Kidney (tissue), 14 donors: Measurements from ENCODE around the gene TLL2. TPM values are rescaled to one million over a fixed set of nuclear protein-coding genes. Genes with fewer than 3 reads are reported as not detected.

Experiments
- DNase-seq, 5 donors: peaks; one replicate each; pipeline ENCODE4 v3.0.0-alpha.2; 2013 to 2020
- FAIRE-seq: peaks from 2 replicates; lab custom pipeline; 2012; peaks lifted over from hg19 to GRCh38; lab: Jason Lieb, UNC
- H3K27ac ChIP-seq, 2 donors: one replicate each; pipeline ENCODE4 v1.7.0; 2013; ENCODE audit warnings: low read depth in 2 of 2, low read length in 2 of 2, inconsistent platforms in 1 of 2
- H3K27me3 ChIP-seq: one replicate; pipeline ENCODE4 v1.7.1; 2013; ENCODE audit warnings: low read length, inconsistent platforms; ENCODE audit not compliant: control insufficient read depth, insufficient read depth
- H3K36me3 ChIP-seq, 3 donors: one replicate each; pipeline versions ENCODE4 v1.7.0 to v1.7.1; 2013; ENCODE audit warnings: low read length in 3 of 3, control low read depth in 1 of 3, inconsistent platforms in 1 of 3; ENCODE audit not compliant: insufficient read depth in 3 of 3, control insufficient read depth in 2 of 3
- H3K4me1 ChIP-seq, 3 donors: one replicate each; pipeline versions ENCODE4 v1.7.0 to v1.7.1; 2013; ENCODE audit warnings: low read length in 3 of 3, inconsistent platforms in 1 of 3, low read depth in 1 of 3; ENCODE audit not compliant: control insufficient read depth in 2 of 3, insufficient read depth in 2 of 3
- H3K4me3 ChIP-seq, 3 donors: one replicate each; pipeline versions ENCODE4 v1.7.0 to v1.8.1; 2013; ENCODE audit warnings: low read length in 3 of 3, control low read depth in 1 of 3, inconsistent platforms in 1 of 3
- H3K9ac ChIP-seq, 3 donors: one replicate each; pipeline versions ENCODE4 v1.7.0 to v1.7.1; 2013; ENCODE audit warnings: low read length in 3 of 3, control low read depth in 1 of 3, inconsistent platforms in 1 of 3
- H3K9me3 ChIP-seq, 3 donors: one replicate each; pipeline versions ENCODE4 v1.7.0 to v1.7.1; 2013; ENCODE audit warnings: low read length in 3 of 3, control low read depth in 1 of 3, inconsistent platforms in 1 of 3; ENCODE audit not compliant: control insufficient read depth in 2 of 3, insufficient read depth in 1 of 3
- CTCF ChIP-seq: IDR thresholded peaks from 3 replicates; pipeline ENCODE4 v1.5.1; 2012; ENCODE audit warnings: mild to moderate bottlenecking, moderate library complexity, borderline replicate concordance; ENCODE audit not compliant: insufficient read depth; ENCODE audit errors: extremely low read depth
- intact Hi-C: fragments of 100-400 bp; cut with DNase I; formaldehyde crosslinking; loops from one replicate; pipeline ENCODE4 v1.11.1; 2022
- polyA plus RNA-seq: library from polyadenylated mRNA; stranded (reverse); fragments of 350-450 nt; fragmentation: Illumina TruSeq; extraction: RNeasy Lipid Tissue Mini Kit (QIAGEN cat#74804); gene quantifications from one replicate; pipeline ENCODE4 v1.2.3, GENCODE V29; 2014; ENCODE audit warnings: low read depth, low replicate concordance; ENCODE audit not compliant: insufficient read depth
- total RNA-seq: library from RNA; stranded (reverse); fragmentation: NEBNext Ultra II Directional; extraction: Animal tissue kit (Norgen Biotek cat#: 25700); gene quantifications from one replicate; pipeline ENCODE4 v1.2.1, GENCODE V29; 2021
- donor health status: control.
- donor health status: control.
- donor health status: control.
- donor health status: control.
- donor health status: control.
- donor health status: DM: yes; HTN: yes; CAD: no.
- donor health status: Normal renal cell carcinoma (clear cell type).

Gene TLL2
- total and polyA plus RNA-seq, 2 donors from 2014 or later: 0.39 to 0.98 TPM

GRCh38 chr10:96408201-96408600, 105.5 kb downstream of the TLL2 start:
- H3K27ac ChIP-seq: no peak overlapping the region
- H3K9me3 ChIP-seq: no peaks in the 10 kb centered on the region
- H3K27me3 ChIP-seq: no peaks in the 10 kb centered on the region
- TF ChIP-seq CTCF: no peak
- no peak overlapping the region for H3K4me3 ChIP-seq
- H3K9ac ChIP-seq: no peak overlapping the region
- DNase-seq (no peak), FAIRE-seq (no peak)
- H3K4me1 ChIP-seq: no peaks in the 10 kb centered on the region
- H3K36me3 ChIP-seq: no peaks in the 10 kb centered on the region
- intact Hi-C loops: no loop called here

GRCh38 chr10:96407560-96408069, 106.1 kb downstream of the TLL2 start:
- H3K4me1 ChIP-seq: no peaks in the 10 kb centered on the region
- DNase-seq: no peak

GRCh38 chr10:96406091-96406490, 107.6 kb downstream of the TLL2 start:
- no peaks in the 10 kb centered on the region for H3K27me3 ChIP-seq
- intact Hi-C loops: no loop called here

More at GRCh38 chr10:96407560-96408069, 106.1 kb downstream of the TLL2 start:
- intact Hi-C loops: no loop called here
- TF ChIP-seq CTCF: no peak
- no peak overlapping the region for H3K4me3 ChIP-seq
- H3K9me3 ChIP-seq: no peaks in the 10 kb centered on the region
- H3K27ac ChIP-seq: no peak overlapping the region
- no peak for FAIRE-seq
- no peak overlapping the region for H3K9ac ChIP-seq
- H3K27me3 ChIP-seq: no peaks in the 10 kb centered on the region
- no peaks in the 10 kb centered on the region for H3K36me3 ChIP-seq

More at GRCh38 chr10:96406091-96406490, 107.6 kb downstream of the TLL2 start:
- TF ChIP-seq CTCF: no peak
- Histone ChIP-seq H3K9me3 (no peaks in the 10 kb centered on the region), H3K4me3 (no peak overlapping the region), H3K27ac (no peak overlapping the region), H3K4me1 (no peaks in the 10 kb centered on the region), H3K9ac (no peak overlapping the region), H3K36me3 (no peaks in the 10 kb centered on the region)
- DNase-seq (no peak), FAIRE-seq (no peak)
